Body of pancreas (tissue), 4 donors: ENCODE data around the gene MTFR2.

ENCODE experiments used
- POLR2A ChIP-seq, 3 donors: fragments of 450-650 bp; IDR thresholded peaks; one replicate each; pipeline ENCODE4 v1.6.1; 2016; ENCODE audit warnings: antibody characterized with exemption in 3 of 3, mild to moderate bottlenecking in 2 of 3
- TF ChIP-seq, protein P1 (sequence below), 7 experiments: fragments of 450-650 bp in 4 of 7; fragments of 200-600 bp in 3 of 7; sonication (generic) in 3 of 7; IDR thresholded peaks; one replicate each; pipeline ENCODE4 v1.5.1; 2016 to 2019; ENCODE audit warnings: antibody characterized with exemption in 7 of 7

DNA sequence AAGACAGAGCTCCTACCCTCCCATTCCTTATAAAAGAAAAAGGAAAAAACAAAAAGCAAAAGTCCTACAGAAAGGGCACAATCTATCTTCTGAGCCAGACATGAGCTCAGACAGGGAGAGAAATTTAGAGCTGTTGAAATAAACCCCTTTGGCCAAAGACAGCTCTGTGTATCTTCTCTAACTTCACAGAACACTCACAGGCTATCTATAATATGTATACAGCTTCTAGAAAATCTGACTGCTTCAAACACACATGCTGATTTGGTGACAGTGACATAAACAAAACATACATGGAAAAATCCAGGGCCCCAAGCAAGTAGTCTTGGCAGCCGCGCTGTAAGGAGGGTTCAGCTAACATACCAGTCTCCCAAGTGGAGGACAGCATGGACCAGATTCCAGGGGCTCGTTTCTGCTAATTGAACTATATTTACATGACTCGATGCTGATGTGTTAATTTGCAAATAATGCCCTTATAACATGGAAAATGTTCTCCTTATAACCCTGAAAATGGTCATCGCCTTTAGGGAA, 37.0 kb downstream of the MTFR2 start:
- TF ChIP-seq, protein P1, sequence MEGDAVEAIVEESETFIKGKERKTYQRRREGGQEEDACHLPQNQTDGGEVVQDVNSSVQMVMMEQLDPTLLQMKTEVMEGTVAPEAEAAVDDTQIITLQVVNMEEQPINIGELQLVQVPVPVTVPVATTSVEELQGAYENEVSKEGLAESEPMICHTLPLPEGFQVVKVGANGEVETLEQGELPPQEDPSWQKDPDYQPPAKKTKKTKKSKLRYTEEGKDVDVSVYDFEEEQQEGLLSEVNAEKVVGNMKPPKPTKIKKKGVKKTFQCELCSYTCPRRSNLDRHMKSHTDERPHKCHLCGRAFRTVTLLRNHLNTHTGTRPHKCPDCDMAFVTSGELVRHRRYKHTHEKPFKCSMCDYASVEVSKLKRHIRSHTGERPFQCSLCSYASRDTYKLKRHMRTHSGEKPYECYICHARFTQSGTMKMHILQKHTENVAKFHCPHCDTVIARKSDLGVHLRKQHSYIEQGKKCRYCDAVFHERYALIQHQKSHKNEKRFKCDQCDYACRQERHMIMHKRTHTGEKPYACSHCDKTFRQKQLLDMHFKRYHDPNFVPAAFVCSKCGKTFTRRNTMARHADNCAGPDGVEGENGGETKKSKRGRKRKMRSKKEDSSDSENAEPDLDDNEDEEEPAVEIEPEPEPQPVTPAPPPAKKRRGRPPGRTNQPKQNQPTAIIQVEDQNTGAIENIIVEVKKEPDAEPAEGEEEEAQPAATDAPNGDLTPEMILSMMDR (IDR thresholded peaks at IDR 0.05), result no peak
- no peak for TF ChIP-seq POLR2A (IDR thresholded peaks at IDR 0.05)
